Stimulated activated naive CD8-positive, alpha-beta T cell treated with anti-CD3 and anti-CD28 coated beads, Interleukin-15, amount 100 ng/mL, for 72 hours (primary cell): ENCODE results near the gene OR11H1.
"Not testable (repeated sequence)": the region's sequence is repeated elsewhere in the genome, so short reads cannot be mapped to it uniquely, and the experiment has no call there.

Experiments
- ATAC-seq: fragments of 150-1000 bp; cut with Tn5 transposase; 2 replicates; pipeline ENCODE4 v1.10.0; 2021; ENCODE audit warnings: mild to moderate bottlenecking, moderate library complexity
- DNase-seq, 2 donors: peaks; one replicate each; pipeline ENCODE4 v3.0.0; 2021 to 2022
- H3K27ac Mint-ChIP-seq, 2 donors: one replicate each; pipeline ENCODE4 v1.8.0; 2022; ENCODE audit warnings: mild to moderate bottlenecking in 2 of 2, mixed read lengths in 2 of 2, moderate library complexity in 2 of 2
- H3K27me3 Mint-ChIP-seq: one replicate; pipeline ENCODE4 v1.8.0; 2022; ENCODE audit warnings: mixed read lengths
- H3K4me1 Mint-ChIP-seq: one replicate; pipeline ENCODE4 v1.8.0; 2022; ENCODE audit warnings: mild to moderate bottlenecking, mixed read lengths
- H3K4me3 Mint-ChIP-seq, 2 donors: one replicate each; pipeline ENCODE4 v1.8.0; 2022; ENCODE audit warnings: mild to moderate bottlenecking in 2 of 2, mixed read lengths in 2 of 2, moderate library complexity in 1 of 2
- H3K9me3 Mint-ChIP-seq, 2 donors: one replicate each; pipeline ENCODE4 v1.8.0; 2022; ENCODE audit warnings: mixed read lengths in 2 of 2

Gene OR11H1

DNA sequence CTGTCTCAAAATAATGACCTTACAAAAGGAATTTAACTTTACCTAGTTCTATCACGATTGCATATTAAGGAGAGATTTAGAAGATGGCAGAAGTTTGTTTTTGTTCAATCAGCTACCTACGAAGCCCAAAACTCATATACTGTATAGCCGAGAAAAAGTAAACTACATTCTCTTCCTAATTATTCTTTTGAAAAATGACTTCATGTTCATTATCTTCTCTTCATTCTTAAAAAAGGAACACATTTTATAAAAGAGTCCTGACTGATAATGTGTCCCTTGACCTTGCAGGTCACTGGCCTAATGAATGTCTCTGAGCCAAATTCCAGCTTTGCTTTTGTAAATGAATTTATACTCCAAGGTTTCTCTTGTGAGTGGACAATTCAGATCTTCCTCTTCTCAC lies at the start of gene OR11H1:
OR11H1 (plus strand) TSS at position 301 of the 400 bp plus-strand sequence; CDS start at position 301, 0 bp downstream.
- not testable (repeated sequence) for H3K27me3 Mint-ChIP-seq, H3K27ac Mint-ChIP-seq, H3K9me3 Mint-ChIP-seq, DNase-seq, H3K4me3 Mint-ChIP-seq, H3K4me1 Mint-ChIP-seq, ATAC-seq

GRCh38 chr22:15509967-15510366 lies 18.0 kb upstream of the OR11H1 start:
- H3K27me3 Mint-ChIP-seq, H3K9me3 Mint-ChIP-seq, DNase-seq, ATAC-seq, H3K27ac Mint-ChIP-seq, H3K4me1 Mint-ChIP-seq, H3K4me3 Mint-ChIP-seq: not testable (repeated sequence)

DNA sequence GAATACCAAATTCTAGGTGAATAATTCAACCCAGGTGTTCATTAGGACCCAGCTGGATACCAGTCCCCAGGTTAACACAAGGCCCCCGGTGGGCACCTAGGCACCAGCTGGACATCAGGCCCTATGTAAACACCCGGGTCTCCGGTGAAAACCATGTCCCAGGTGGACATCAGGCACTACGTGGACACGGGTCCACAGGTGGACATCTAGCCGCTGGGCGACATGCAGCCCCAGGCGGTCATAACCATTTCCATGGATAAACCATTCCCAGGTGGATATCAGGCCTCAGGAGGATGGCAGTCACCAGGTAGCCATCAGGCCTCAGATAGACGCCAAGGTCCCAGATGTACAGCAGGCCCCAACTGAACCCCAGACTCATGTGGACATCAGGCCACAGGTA lies 12.1 kb upstream of the OR11H1 start:
- not testable (repeated sequence) for ATAC-seq, H3K4me3 Mint-ChIP-seq, H3K9me3 Mint-ChIP-seq

GRCh38 chr22:15553767-15554166 lies 25.8 kb downstream of the OR11H1 start:
- H3K4me3 Mint-ChIP-seq, H3K4me1 Mint-ChIP-seq, H3K27me3 Mint-ChIP-seq, H3K27ac Mint-ChIP-seq, H3K9me3 Mint-ChIP-seq, ATAC-seq, DNase-seq: not testable (repeated sequence)

More for the DNA sequence above, 12.1 kb upstream of the OR11H1 start:
- H3K27me3 Mint-ChIP-seq, H3K27ac Mint-ChIP-seq, H3K4me1 Mint-ChIP-seq, DNase-seq: not testable (repeated sequence)

- H3K4me1 Mint-ChIP-seq, ATAC-seq, H3K27me3 Mint-ChIP-seq, H3K9me3 Mint-ChIP-seq, H3K4me3 Mint-ChIP-seq, DNase-seq, H3K27ac Mint-ChIP-seq: not testable (repeated sequence)
Measured at GRCh38 chr22:15563461-15563860, 35.5 kb downstream of the OR11H1 start.

GRCh38 chr22:15565063-15565462 lies 37.1 kb downstream of the OR11H1 start:
- H3K4me1 Mint-ChIP-seq, ATAC-seq, H3K9me3 Mint-ChIP-seq, H3K4me3 Mint-ChIP-seq, H3K27ac Mint-ChIP-seq, DNase-seq, H3K27me3 Mint-ChIP-seq: not testable (repeated sequence)
